ENCODE data around the gene JARID2.

JARID2 gene

GRCh38 chr6:15338476-15338875 is 92.6 kb downstream of the JARID2 start:
- no peak for DNase-seq

- no peak for DNase-seq
Measured at GRCh38 chr6:15339081-15339480, 93.2 kb downstream of the JARID2 start.

- DNase-seq: no peak
Measured at GRCh38 chr6:15340105-15340601, 94.3 kb downstream of the JARID2 start.

- DNase-seq: no peak
Measured at GRCh38 chr6:15340775-15341174, 94.9 kb downstream of the JARID2 start.

- no peak for DNase-seq
Measured at GRCh38 chr6:15341311-15342001, 95.6 kb downstream of the JARID2 start.

GRCh38 chr6:15342114-15342513 is 96.2 kb downstream of the JARID2 start:
- no peak for DNase-seq

- no peak for DNase-seq
Measured at GRCh38 chr6:15343490-15344191, 97.8 kb downstream of the JARID2 start.

- no peak for DNase-seq
Measured at GRCh38 chr6:15344192-15344519, 98.3 kb downstream of the JARID2 start.

- no peak for DNase-seq
Measured at GRCh38 chr6:15344831-15345230, 99.0 kb downstream of the JARID2 start.

GRCh38 chr6:15346315-15346714 is 100.4 kb downstream of the JARID2 start:
- DNase-seq: no peak

- DNase-seq: no peak
Measured at GRCh38 chr6:15348528-15348927, 102.7 kb downstream of the JARID2 start.

GRCh38 chr6:15349379-15349778 is 103.5 kb downstream of the JARID2 start:
- DNase-seq: no peak

GRCh38 chr6:15350386-15351083 is 104.7 kb downstream of the JARID2 start:
- DNase-seq: no peak

GRCh38 chr6:15351631-15352030 is 105.8 kb downstream of the JARID2 start:
- peak; percentile 81 for DNase-seq

- no peak for DNase-seq
Measured at GRCh38 chr6:15352220-15352619, 106.4 kb downstream of the JARID2 start.

- DNase-seq: no peak
Measured at GRCh38 chr6:15352845-15353244, 107.0 kb downstream of the JARID2 start.

GRCh38 chr6:15355683-15356099 is 109.8 kb downstream of the JARID2 start:
- DNase-seq: no peak

- no peak for DNase-seq
Measured at GRCh38 chr6:15356179-15356578, 110.3 kb downstream of the JARID2 start.

GRCh38 chr6:15356937-15357336 is 111.1 kb downstream of the JARID2 start:
- no peak for DNase-seq

- DNase-seq: no peak
Measured at GRCh38 chr6:15357782-15358181, 111.9 kb downstream of the JARID2 start.

GRCh38 chr6:15358579-15359327 is 112.9 kb downstream of the JARID2 start:
- DNase-seq: no peak

GRCh38 chr6:15359335-15359862 is 113.5 kb downstream of the JARID2 start:
- no peak for DNase-seq

- no peak for DNase-seq
Measured at GRCh38 chr6:15360300-15360699, 114.4 kb downstream of the JARID2 start.

All from NCI-H446 treated with DMSO at 0.1 percent for 48 hours (cell line).